Vagina (tissue), 1 donor: ENCODE data around the gene B4GALT7. TPM values are rescaled to one million over a fixed set of nuclear protein-coding genes. Genes with fewer than 3 reads are reported as not detected.

Experiments used
- total RNA-seq: library from RNA; depleted of rRNA; stranded (reverse); fragments of >200 nt; gene quantifications from one replicate; pipeline ENCODE4 v1.2.3, GENCODE V29; 2016

B4GALT7 gene
- total RNA-seq, 1 donor from 2014 or later: 19.4 TPM

Other genes starting within 250 kb of the B4GALT7 start
- gene LMAN2, start 248.5 kb upstream of the B4GALT7 start, total RNA-seq: 166 TPM
- gene RGS14, start 242.2 kb upstream of the B4GALT7 start, total RNA-seq: 49.1 TPM
- not detected for gene SLC34A1, start 215.7 kb upstream of the B4GALT7 start, total RNA-seq
- gene PFN3, start 199.5 kb upstream of the B4GALT7 start, total RNA-seq: not detected
- 5.2 TPM for gene F12, start 190.6 kb upstream of the B4GALT7 start, total RNA-seq
- gene GRK6, start 173.5 kb upstream of the B4GALT7 start, total RNA-seq: 28.7 TPM
- 1.2 TPM for gene PRR7, start 153.3 kb upstream of the B4GALT7 start, total RNA-seq
- gene DBN1, start 126.5 kb upstream of the B4GALT7 start, total RNA-seq: 69.0 TPM
- gene PDLIM7, start 102.5 kb upstream of the B4GALT7 start, total RNA-seq: 118 TPM
- 12.0 TPM for gene DOK3, start 90.3 kb upstream of the B4GALT7 start, total RNA-seq
- 125 TPM for gene DDX41, start 83.2 kb upstream of the B4GALT7 start, total RNA-seq
- gene FAM193B, start 45.6 kb upstream of the B4GALT7 start, total RNA-seq: 72.4 TPM
- 83.7 TPM for gene TMED9, start 7.9 kb upstream of the B4GALT7 start, total RNA-seq
- gene FAM153A, start 182.8 kb downstream of the B4GALT7 start, total RNA-seq: 4.2 TPM